GM21526 (cell line): ENCODE measurements around the gene ANKRD52.

Experiments used
- ATAC-seq: cut with Tn5 transposase; IDR thresholded peaks from one replicate; pipeline ENCODE4 v1.9.1; 2021; ENCODE audit warnings: moderate library complexity; ENCODE audit not compliant: unreplicated experiment, low FRiP score

The ANKRD52 gene

DNA sequence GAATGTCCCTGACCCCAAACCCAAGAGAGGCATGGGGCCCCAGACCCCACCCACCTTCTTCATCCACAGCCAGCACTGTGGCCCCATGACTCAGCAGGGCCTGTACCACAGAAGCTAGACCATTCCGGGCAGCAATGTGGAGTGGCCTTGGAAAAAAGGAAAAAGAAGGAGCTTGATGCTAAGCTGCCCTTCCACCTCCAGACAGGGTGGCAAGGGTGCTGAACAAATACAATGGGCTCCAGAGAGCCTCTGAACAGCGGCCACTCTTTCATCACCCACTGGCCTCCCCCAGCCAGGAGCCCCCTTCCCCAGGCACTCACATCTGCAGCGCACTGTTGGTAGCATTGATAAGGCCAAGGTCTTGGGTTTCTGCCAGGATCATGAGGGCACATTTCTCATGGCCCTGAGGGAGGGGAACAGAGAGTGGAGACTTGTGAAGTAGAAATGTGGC is 14.4 kb downstream of the ANKRD52 start:
- no peak for ATAC-seq

DNA sequence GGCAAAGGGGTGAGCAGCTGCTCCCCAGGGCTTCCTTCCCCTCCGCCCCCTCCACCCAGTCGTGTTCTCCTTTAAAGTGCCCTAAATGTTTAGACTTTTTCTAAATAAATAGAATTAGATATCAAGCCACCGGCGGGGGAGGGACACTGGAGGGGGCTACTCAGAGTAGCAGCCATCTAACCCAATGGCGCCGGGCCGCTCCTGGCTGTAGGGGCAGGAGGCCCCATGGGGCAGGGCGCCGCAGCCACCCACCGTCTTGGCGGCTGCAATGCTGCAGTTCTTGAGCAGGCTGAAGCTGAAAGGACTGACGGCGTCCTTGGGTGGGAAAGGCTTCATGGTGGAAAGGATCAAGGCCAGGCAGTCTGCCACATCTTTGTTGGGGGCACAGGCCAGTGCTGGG is 15.2 kb downstream of the ANKRD52 start:
- no peak for ATAC-seq

DNA sequence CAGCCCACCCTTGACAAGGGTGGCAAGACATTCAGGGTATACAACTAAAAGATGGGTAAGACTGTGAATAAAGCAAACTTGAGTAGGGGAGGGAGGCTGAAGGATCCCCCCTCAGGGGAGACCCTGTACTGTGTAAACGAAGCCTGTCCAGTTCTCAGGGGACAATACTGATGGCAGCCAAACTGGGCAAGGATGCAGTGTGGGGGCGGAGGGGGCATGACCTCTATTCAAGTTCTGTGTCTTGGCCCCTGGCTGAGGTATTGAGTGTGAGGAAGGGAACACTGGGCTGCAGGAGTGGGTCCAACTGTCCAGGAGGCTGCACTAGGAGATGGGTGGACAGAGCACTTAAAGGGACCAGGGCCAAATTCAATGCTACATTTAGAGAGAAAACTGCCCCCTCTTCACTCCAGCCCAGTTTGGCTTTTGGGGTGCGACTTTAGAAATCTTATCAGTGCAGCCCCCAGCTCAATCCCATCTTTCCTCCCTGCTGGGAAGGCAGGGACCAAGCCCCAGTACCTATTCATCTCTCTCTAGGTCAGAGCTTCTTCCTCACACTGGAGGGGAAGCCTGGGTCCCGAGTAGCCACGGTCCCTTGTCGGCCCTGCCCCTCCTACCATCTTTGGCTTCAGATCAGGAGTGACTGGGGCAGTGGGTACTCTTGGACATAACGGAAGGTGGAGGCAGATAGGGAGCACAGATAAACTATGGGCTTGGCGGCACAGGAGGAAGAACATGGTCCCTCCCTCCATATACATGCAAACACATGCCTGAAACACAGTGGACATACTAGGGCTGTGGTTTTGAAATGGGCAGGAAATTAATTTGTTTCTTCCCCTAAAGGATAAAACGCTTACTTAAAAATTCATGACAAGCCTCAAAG is 16.5 kb downstream of the ANKRD52 start:
- ATAC-seq, result no peak

DNA sequence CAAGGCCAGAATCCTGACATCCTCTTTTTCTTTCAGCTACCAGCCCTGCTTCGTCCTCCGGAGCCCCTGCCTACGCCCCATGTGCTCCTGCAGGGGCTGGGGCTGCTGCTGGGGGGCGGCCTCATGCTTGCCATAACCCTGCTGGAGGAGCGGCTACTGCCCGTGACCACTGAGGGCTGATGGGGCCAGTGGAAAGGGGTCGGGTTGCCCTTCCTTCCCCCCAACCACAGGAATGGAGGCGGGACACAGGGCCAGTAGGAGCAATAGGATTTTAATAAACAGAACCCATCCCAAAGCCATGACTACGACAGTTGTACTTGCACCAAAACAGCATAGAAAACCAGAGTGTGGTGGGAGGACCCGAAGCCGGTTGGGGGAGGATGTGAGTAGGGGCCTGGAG is 20.6 kb downstream of the ANKRD52 start:
- ATAC-seq, result no peak

DNA sequence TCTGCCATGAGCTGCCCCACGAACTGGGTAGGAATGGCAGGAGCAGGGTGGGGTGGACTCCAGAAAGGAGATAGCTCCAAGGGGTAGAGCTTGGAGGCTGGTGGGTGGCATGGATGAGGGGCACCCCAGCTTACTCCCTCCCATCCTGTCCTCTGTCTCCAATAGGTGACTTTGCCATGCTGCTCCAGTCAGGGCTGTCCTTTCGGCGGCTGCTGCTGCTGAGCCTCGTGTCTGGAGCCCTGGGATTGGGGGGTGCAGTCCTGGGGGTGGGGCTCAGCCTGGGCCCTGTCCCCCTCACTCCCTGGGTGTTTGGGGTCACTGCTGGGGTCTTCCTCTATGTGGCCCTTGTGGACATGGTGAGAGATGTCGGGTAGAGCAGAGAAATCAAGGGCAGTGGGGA is 21.2 kb downstream of the ANKRD52 start:
- ATAC-seq, result no peak

DNA sequence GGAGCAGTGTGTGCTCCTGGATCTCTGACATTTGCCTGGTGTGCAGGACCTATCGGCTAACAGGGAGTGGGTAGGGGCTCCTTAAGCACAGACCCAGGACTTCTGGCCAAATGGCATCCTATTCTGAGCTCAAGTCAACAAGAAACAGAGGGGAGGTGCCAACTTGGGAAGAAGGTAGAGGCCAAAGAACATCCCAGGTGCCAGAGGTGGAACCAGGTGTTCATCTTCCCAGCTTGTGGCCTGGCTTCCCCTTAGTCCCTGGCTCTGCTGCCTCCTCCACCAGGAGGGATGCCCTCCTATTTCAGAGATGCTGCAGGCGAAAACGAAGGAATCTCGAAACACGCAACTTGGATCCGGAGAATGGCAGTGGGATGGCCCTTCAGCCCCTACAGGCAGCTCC is 22.1 kb downstream of the ANKRD52 start:
- ATAC-seq, result no peak

DNA sequence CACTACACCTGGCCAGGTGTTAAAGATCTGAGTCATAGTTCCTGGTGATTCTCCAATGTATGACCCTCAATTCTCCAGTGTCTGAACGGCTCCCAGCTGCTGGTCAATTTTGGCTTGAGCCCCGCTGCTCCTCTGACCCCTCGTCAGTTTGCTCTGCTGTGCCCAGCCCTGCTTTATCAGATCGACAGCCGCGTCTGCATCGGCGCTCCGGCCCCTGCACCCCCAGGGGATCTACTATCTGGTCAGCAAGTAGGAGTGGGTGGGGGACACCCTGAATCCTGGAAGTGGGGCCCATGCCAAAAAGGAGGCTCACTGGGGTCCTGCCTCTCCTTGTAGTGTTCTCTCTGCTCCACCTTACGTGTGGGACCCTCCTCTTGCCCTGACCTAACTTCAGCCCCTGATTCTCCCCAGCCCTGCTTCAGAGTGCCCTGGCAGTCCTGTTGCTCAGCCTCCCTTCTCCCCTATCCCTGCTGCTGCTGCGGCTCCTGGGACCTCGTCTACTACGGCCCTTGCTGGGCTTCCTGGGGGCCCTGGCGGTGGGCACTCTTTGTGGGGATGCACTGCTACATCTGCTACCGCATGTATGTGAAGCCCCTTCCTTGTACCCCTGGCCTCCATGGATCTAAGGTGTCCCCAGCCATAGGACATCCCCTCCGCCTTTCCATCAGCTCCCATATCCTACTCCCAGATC is 23.3 kb downstream of the ANKRD52 start:
- no peak for ATAC-seq

DNA sequence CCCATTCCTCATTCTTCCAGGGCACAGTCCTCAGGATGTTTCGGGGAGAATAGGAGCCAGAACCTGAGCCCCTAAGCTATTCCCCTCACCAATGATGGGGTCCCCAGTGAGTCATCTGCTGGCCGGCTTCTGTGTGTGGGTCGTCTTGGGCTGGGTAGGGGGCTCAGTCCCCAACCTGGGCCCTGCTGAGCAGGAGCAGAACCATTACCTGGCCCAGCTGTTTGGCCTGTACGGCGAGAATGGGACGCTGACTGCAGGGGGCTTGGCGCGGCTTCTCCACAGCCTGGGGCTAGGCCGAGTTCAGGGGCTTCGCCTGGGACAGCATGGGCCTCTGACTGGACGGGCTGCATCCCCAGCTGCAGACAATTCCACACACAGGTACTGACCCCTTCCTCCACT is 27.0 kb downstream of the ANKRD52 start:
- no peak for ATAC-seq

DNA sequence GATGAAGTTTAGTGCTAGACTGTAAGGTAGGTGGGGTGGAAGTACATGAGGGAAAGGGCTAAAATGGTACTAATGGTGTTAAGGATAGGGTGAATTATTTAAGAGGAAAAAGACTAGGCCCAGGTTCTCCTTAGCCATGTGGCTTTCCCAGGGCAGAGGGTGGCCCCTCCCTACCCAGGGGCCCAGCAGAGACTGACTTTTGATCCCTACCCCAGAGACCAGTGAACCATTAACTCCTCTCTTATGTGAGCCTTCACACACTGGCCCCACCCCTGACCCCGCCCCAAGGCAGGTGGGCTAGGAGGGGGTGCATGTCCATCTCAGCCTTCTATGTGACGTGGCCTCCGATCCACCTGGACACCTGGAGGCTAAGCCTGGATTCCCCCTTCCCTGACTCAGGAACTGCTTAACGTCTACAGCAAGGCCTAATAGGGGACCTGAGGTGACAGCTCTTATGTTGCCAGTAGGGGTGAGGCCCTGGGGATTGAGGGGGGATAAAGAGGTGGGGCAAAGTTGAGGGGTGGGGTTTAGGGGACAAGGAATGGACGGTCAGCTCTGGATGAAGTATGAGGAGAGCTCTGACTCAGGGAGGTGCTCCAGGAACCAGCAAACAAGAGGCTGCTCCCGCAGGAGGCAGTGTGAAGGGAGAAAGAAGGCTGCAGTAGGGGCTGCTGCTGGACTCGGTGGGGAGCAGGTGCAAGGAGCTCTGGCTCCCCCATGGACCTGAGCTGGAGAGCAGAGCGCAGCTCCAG is 27.6 kb downstream of the ANKRD52 start:
- no peak for ATAC-seq

DNA sequence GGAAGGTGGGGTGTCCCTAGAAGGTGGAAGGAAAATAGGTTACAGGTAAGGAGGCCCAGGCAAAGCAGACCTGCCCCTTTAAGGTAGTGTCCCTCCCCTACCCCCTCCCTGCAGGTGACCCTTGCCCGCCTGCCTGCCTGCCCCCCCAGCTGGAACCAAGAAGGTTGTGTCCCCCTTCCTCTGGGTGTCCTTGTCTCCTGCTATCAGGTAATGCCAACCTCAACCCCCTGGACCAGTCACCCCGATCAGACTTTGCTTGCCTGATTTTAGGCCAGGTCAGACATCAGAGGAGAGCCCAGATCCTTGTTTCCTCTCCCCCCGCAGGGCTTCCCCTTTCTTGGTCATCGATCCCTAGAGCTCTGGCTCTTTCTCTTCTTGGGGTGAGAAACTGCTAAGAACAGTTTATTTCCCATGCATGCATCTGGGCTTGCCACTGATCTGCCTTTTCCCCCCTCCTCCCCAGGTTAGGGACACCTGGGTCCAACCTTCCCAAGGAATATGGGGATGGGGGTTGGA is 28.2 kb downstream of the ANKRD52 start, which contains the start of gene SLC39A5:
SLC39A5 (plus strand) TSS at position 136 of the 516 bp plus-strand sequence. CDS start 1,224 bp downstream, outside the sequence.
- no peak for ATAC-seq

DNA sequence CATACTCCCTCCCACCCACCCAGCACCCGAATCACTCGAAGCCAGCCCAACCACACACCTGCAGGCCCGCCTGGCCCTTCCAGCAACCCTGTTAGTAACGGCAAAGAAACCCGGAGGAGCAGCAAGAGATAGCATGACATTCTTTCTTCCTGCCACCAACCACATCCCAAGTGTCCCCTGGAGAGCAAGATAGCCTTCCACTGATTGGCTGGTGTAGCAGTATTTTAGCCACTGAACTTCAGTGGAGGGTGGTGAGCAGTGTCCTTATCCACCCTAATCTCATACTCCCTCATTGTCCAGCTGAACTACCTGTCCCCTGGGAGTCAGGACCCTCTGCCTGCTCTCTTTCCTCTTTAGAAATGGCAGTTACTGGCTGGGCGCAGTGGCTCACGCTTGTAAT is 29.1 kb downstream of the ANKRD52 start:
- no peak for ATAC-seq

DNA sequence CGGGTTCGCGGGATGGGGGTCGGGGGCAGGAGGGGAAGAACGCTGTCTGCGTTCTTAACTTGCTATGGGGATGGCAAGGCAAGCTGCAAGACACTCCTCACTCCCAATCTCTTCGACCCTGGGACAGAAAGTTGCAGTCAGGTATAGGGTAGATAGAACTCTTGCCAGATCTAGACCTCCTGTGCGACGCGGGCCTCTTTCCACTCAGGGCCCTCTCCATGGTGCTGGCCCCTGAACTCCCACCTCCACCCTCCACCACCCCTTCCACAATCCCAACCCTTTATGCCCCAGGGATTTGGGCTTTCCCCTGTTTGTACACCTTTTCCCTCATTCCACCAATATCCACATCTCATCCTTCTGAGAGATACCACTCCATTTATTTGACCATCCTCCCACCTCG is 33.2 kb downstream of the ANKRD52 start:
- ATAC-seq, result no peak

DNA sequence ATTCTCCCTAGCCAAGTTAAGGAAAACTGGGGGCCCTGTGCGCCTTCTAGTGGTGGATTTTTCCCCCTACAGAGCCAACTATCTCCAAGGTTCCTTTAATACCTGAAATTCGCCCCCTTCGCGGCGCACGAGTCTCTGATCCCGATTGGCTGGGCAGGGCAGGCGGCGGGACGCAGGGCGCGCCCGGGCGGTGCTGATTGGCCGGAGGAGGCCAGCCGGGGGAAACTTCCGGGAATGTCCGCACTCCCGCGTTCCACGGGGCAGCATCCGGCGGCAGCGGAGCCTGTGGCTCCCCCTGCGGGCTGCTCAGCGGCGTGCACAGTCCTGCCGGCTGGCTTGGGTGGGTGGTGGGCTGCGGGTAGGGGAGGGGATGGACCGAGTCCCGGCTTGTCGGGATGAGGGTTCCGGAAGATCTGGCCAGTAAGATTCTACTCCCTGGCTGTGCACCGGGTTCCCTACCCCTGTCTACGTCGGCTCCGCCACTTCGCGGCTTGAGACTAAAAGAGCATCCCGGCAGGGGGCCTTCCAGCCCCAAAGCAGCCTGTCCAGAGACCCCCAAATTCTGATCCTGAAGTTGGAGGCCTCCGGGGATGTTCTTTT is 34.0 kb downstream of the ANKRD52 start, which contains the start of gene NABP2:
NABP2 (plus strand) TSS at position 241 of the 600 bp plus-strand sequence. CDS start 515 bp downstream, outside the sequence.
- ATAC-seq, result peak; percentile 68

DNA sequence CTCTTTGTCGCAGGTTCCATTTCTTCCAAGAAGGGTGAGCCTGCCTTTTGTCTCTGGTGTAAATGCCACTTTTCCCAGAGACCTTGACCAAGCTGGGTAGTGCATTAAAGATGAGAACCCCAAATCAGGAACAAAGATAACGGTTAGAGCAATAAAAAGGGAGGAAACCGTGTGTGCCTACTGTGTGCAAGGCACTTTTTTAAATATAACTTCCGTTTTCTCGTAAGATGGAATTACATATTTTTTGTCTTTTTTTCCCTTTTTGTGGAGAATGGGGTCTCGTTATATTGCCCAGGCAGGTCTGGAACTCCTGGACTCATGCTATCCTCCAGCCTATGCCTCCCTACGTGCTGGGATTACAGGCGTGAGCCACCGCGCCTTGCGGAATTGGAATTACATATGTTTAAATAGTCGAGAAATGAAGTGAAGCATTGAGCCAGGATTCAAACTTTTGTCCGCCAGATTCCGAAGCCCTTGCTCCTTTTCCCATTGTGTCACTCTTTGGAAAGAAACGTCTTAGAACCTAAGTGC is 34.5 kb downstream of the ANKRD52 start:
- ATAC-seq, result no peak

DNA sequence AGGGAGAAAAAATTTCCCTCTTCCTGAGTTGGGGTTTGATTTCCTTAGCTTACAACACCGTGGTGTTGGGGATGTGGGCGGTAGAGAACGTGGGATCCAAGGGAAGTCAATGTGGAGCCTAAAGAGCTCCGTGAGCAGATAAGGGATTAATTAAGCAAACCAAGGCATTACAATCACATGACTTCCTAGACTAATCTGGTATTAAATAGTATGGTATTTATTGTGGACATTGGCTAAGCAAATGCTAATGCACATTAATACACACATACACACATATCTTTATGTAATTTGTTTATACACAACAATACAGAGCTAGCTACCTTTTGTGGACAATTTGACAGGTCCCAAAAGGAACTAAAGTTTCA is 35.7 kb downstream of the ANKRD52 start:
- ATAC-seq, result no peak

DNA sequence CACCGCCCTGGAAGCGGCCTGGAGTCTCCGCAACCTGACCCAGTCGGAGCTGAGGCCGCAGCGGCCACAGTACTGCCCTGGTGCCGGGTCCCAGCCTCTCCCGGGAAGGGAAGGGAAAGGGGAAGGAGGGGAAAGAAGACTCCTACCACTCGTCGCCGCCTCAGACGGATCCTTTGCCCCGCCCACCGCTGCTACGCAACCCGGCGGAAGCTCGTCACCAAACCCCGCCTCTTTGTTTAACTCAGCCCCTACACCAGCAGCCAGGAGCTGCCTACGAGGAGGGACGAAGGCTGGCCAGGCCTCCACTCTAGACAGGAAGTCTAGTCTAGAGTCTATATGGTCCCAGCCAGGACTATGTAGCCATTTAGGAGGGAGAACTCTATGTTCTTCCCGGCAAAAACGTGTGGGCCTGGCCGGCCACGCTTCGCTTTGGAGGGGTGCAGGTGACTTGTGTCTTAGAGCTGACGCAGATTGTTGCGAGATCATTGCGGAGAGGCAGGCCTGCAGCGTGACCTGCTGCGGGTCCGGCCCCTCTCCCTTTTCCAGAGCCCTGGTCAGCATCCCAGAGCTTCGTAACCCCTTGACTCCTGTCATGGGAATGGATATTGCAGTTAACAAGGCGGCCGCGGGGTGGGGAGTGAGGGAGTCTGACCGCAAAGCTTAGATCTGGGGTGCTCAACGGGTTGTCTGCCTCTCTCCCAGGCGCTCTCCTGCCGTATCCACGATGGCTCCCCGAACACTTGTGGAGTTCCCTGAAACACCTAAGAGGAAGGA is 36.2 kb downstream of the ANKRD52 start, which contains the start of gene RNF41:
RNF41 (minus strand) TSS at position 166 of the 774 bp plus-strand sequence. CDS start 7,875 bp downstream, outside the sequence.
- peak; percentile 64 for ATAC-seq

DNA sequence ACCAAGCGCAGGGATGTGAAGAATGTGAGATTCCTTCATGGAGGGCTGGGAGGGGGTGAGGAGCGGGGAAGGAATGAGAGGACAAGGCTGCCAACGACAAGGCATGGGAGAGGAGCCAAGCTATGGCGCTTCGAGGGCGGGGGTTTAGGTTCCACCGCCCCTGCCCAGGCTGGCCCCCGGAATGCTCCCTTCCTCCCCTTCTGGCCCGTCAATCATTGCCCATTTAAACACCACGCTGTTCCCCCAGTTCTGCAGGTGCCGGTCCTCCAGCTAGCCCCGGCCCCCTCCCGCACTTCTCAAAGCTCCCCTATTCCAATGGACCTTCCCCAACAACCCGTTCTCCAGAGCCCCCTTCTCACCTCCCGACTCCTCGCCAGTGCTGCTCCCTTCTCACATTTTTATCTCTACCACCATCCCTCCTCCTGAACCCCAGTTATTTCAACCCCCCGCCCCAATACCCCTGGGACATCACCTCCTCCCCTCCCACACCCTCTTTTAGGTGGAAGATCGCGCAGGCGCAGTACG is 36.9 kb downstream of the ANKRD52 start:
- ATAC-seq, result peak; percentile 11

DNA sequence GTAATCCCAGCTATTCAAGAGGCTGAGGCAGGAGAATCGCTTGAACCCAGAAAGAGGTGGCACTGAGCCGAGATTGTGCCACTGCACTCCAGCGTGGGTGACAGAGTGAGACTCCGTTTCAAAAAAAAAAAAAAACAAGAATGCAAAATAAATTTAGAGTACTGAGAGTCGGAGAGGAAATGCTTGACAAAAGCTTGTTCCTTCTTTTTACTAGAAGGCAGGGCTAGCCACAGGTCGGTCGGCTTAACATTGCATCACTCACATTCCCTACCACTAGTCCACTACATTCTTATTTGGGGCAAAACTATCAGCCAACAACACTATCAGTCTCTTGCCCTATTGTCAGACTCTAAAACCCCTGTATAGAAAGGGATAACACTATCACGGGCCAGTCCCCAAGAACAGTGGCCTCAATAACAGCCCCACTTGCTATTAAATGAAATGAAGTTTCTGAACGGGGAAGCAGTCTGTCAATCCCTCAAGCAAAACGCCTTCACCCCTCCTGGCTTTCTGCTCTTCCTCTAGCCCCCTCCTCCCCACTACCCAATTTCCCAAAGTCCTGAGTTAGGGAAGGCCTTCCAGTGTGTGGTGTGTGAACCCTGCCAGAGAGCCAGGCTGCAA is 37.5 kb downstream of the ANKRD52 start:
- ATAC-seq, result no peak
